Upper lobe of left lung (tissue), 4 donors: Measurements from ENCODE around the gene TNS3.

Experiments used
- CTCF ChIP-seq, 6 experiments: fragments of 450-650 bp in 4 of 6; fragments of 200-600 bp in 2 of 6; sonication (generic) in 2 of 6; IDR thresholded peaks; one replicate each; pipeline ENCODE4 v1.5.1; 2016 to 2019; ENCODE audit warnings: antibody characterized with exemption in 6 of 6
- POLR2AphosphoS5 ChIP-seq, 2 donors: sonication (generic); formaldehyde crosslinking; IDR thresholded peaks; one replicate each; pipeline ENCODE4 v1.5.1; 2017; ENCODE audit warnings: antibody characterized with exemption in 2 of 2

- TF ChIP-seq CTCF (IDR thresholded peaks at IDR 0.05) (no peak), POLR2AphosphoS5 (IDR thresholded peaks at IDR 0.05) (no peak)
Observed at GRCh38 chr7:47604496-47604890, 22.6 kb upstream of the TNS3 start.
